ENCODE data around the gene NEURL2. TPM values are rescaled to one million over a fixed set of nuclear protein-coding genes. Genes with fewer than 3 reads are reported as not detected.

The NEURL2 gene
- total RNA-seq, 4 donors from 2014 or later: 0.29 to 11.5 (median 4.7) TPM

- Histone ChIP-seq H3K27ac (peak within 1 kb of the TSS; percentile 70 to 79), H3K27me3 (no peaks in the 10 kb centered on the region), H3K9me3 (no peaks in the 10 kb centered on the region), H3K4me3 (peak within 1 kb of the TSS; percentile 71 to 94), H3K36me3 (no peaks in the 10 kb centered on the region), H3K4me1 (peaks cover 8 to 10% of the 10 kb centered on the region in 2 donors)
- intact Hi-C loops (cut with DNase I; ENCODE audit: low total_unique reads): no loop called here
- DNase-seq: peak; percentile 93 to 100
- TF ChIP-seq POLR2A (IDR thresholded peaks at IDR 0.05) (peak; percentile 41 to 70), CTCF (IDR thresholded peaks at IDR 0.05) (peak in 1 of 4 experiments; percentile 21)
Observed at GRCh38 chr20:45857114-45857881, 33.7 kb downstream of the NEURL2 start, which contains the start of the genes ACOT8 and ZSWIM3. Gene ACOT8 (minus strand): TSS chr20:45857392. CDS start chr20:45857315, 77 bp downstream. Gene ZSWIM3 (plus strand): TSS chr20:45857614. CDS start chr20:45857826, 212 bp downstream.

GRCh38 chr20:45853484-45853883, 37.5 kb downstream of the NEURL2 start:
- Histone ChIP-seq H3K4me1 (peaks cover 8 to 10% of the 10 kb centered on the region in 2 donors), H3K4me3 (no peak overlapping the region), H3K9me3 (no peaks in the 10 kb centered on the region), H3K36me3 (no peaks in the 10 kb centered on the region), H3K27me3 (no peaks in the 10 kb centered on the region), H3K27ac (no peak overlapping the region)
- intact Hi-C loops (cut with DNase I; ENCODE audit: low total_unique reads): no loop called here
- no peak for DNase-seq
- TF ChIP-seq CTCF (IDR thresholded peaks at IDR 0.05) (no peak), POLR2A (IDR thresholded peaks at IDR 0.05) (no peak)

GRCh38 chr20:45852326-45852725, 38.7 kb downstream of the NEURL2 start:
- Histone ChIP-seq H3K4me1 (peaks cover 8 to 10% of the 10 kb centered on the region in 2 donors), H3K27me3 (no peaks in the 10 kb centered on the region), H3K4me3 (no peak overlapping the region), H3K27ac (no peak overlapping the region), H3K36me3 (no peaks in the 10 kb centered on the region), H3K9me3 (no peaks in the 10 kb centered on the region)
- intact Hi-C loops (cut with DNase I; ENCODE audit: low total_unique reads): no loop called here
- no peak for DNase-seq
- no peak for TF ChIP-seq POLR2A (IDR thresholded peaks at IDR 0.05)
- no peak for TF ChIP-seq CTCF (IDR thresholded peaks at IDR 0.05)

- Histone ChIP-seq H3K36me3 (no peaks in the 10 kb centered on the region), H3K27ac (no peak overlapping the region), H3K9me3 (no peaks in the 10 kb centered on the region), H3K4me3 (no peak overlapping the region), H3K4me1 (peaks cover 7 to 8% of the 10 kb centered on the region in 2 donors), H3K27me3 (no peaks in the 10 kb centered on the region)
- no peak for DNase-seq
- intact Hi-C loops (cut with DNase I; ENCODE audit: low total_unique reads): no loop called here
- TF ChIP-seq CTCF (IDR thresholded peaks at IDR 0.05): no peak
Observed at GRCh38 chr20:45851501-45851900, 39.5 kb downstream of the NEURL2 start.

- H3K36me3 ChIP-seq: no peaks in the 10 kb centered on the region
- H3K4me1 ChIP-seq: peaks cover 2 to 8% of the 10 kb centered on the region in 2 donors
- no peak overlapping the region for H3K27ac ChIP-seq
- no peak for TF ChIP-seq CTCF (IDR thresholded peaks at IDR 0.05)
- no peak for TF ChIP-seq POLR2A (IDR thresholded peaks at IDR 0.05)
- no peaks in the 10 kb centered on the region for H3K27me3 ChIP-seq
- H3K9me3 ChIP-seq: no peaks in the 10 kb centered on the region
- no peak for DNase-seq
- intact Hi-C loops (cut with DNase I; ENCODE audit: low total_unique reads): no loop called here
- no peak overlapping the region for H3K4me3 ChIP-seq
Observed at GRCh38 chr20:45850926-45851325, 40.1 kb downstream of the NEURL2 start.

All from uterus (tissue), 4 donors.